ENCODE results near the gene ABHD16B. TPM values are rescaled to one million over a fixed set of nuclear protein-coding genes. Genes with fewer than 3 reads are reported as not detected.

ABHD16B gene
- total and polyA plus RNA-seq, 2 experiments from 2014 or later = not detected

GRCh38 chr20:63828124-63828523 is 33.2 kb upstream of the ABHD16B start:
- Mint-ChIP-seq H3K36me3 (ENCODE audit: low read depth) (no peaks in the 10 kb centered on the region; the same call in 1 of the 3 replicates), H3K9me3 (no peaks in the 10 kb centered on the region), H3K4me1 (peaks cover 35% of the 10 kb centered on the region), H3K27me3 (ENCODE audit: insufficient read depth, low read depth, poor library complexity) (peaks cover 32% of the 10 kb centered on the region), H3K4me3 (peak overlapping the region; percentile 20; the same call in 2 of the 3 replicates), H3K27ac (no peak overlapping the region)
- Histone ChIP-seq H3K27ac (ENCODE audit: low read depth) (no peak overlapping the region), H3K4me1 (ENCODE audit: insufficient read depth) (peaks cover 14% of the 10 kb centered on the region), H4K20me1 (replicated peaks; ENCODE audit: insufficient read depth) (peaks cover 40% of the 10 kb centered on the region), H3K79me2 (replicated peaks; ENCODE audit: insufficient read depth) (peaks cover 55% of the 10 kb centered on the region), H3K27me3 (ENCODE audit: insufficient read depth) (peaks cover 36% of the 10 kb centered on the region), H3K36me3 (ENCODE audit: insufficient read depth) (no peaks in the 10 kb centered on the region), H3F3A (replicated peaks; ENCODE audit: low read depth) (peaks cover 33% of the 10 kb centered on the region; the same call in 1 of the 2 replicates), H3K9me2 (ENCODE audit: insufficient read depth) (no peaks in the 10 kb centered on the region), H3K4me2 (no peak overlapping the region), H2AFZ (no peak overlapping the region), H3K4me3 (no peak overlapping the region)
- no peak for DNase-seq (ENCODE audit: low spot score)
- no peak for TF ChIP-seq EZH2phosphoT487 (IDR thresholded peaks at IDR 0.05; ENCODE audit: unreplicated experiment)
- TF ChIP-seq POLR2AphosphoS5 (IDR thresholded peaks at IDR 0.05; ENCODE audit: low read depth) = no peak
- TF ChIP-seq JUNB (IDR thresholded peaks at IDR 0.05; ENCODE audit: unreplicated experiment) = no peak
- no peak for TF ChIP-seq ZNF331 (CRISPR knock-in tag; IDR thresholded peaks at IDR 0.05; ENCODE audit: low read depth)
- no peak for TF ChIP-seq ETS1 (IDR thresholded peaks at IDR 0.05)
- TF ChIP-seq STAT1 (IDR thresholded peaks at IDR 0.05; ENCODE audit: unreplicated experiment) = no peak
- no peak for TF ChIP-seq ZNF114 (CRISPR knock-in tag; IDR thresholded peaks at IDR 0.05)
- no peak for TF ChIP-seq REST (IDR thresholded peaks at IDR 0.05; ENCODE audit: unreplicated experiment)
- TF ChIP-seq CTCF (conservative IDR thresholded peaks at IDR 0.05; ENCODE audit: low read depth in 2 of 2) = no peak
- TF ChIP-seq NANOG (IDR thresholded peaks at IDR 0.05; ENCODE audit: borderline replicate concordance) = no peak
- TF ChIP-seq CREB1 (CRISPR knock-in tag; IDR thresholded peaks at IDR 0.05; ENCODE audit: low read depth) = no peak
- no peak for TF ChIP-seq ZNF462 (CRISPR knock-in tag; IDR thresholded peaks at IDR 0.05)
- TF ChIP-seq EZH2 (IDR thresholded peaks at IDR 0.05; ENCODE audit: low read depth, unreplicated experiment) = no peak
- ATAC-seq = no peak
